ENCODE measurements around the gene PSPH. TPM values are rescaled to one million over a fixed set of nuclear protein-coding genes. Genes with fewer than 3 reads are reported as not detected.
"Not testable (repeated sequence)": the region's sequence is repeated elsewhere in the genome, so short reads cannot be mapped to it uniquely, and the experiment has no call there.

The PSPH gene
- total RNA-seq, 1 donor from 2014 or later = 9.0 TPM

GRCh38 chr7:56026538-56026937, 24.7 kb downstream of the PSPH start:
- TF ChIP-seq CTCF (IDR thresholded peaks at IDR 0.05) = no peak
- POLR2A ChIA-PET = no interaction called here
- intact Hi-C loops (cut with micrococcal nuclease) = no loop called here
- CTCF ChIA-PET = no interaction called here
- no peak for DNase-seq
- Mint-ChIP-seq H3K36me3 (ENCODE audit: low read depth) (peaks cover 2% of the 10 kb centered on the region), H3K4me1 (no peaks in the 10 kb centered on the region), H3K9me3 (no peaks in the 10 kb centered on the region), H3K4me3 (no peak overlapping the region), H3K27ac (no peak overlapping the region), H3K27me3 (no peaks in the 10 kb centered on the region)
- no peak for ATAC-seq (ENCODE audit: low read depth)

- H3K4me3 Mint-ChIP-seq = no peak overlapping the region
- intact Hi-C loops (cut with micrococcal nuclease) = no loop called here
- POLR2A ChIA-PET = no interaction called here
- no peak overlapping the region for H3K27ac Mint-ChIP-seq
- TF ChIP-seq CTCF (IDR thresholded peaks at IDR 0.05) = no peak
- no peak for DNase-seq
- ATAC-seq (ENCODE audit: low read depth) = no peak
- H3K36me3 Mint-ChIP-seq (ENCODE audit: low read depth) = peaks cover 11% of the 10 kb centered on the region
- CTCF ChIA-PET = no interaction called here
- no peaks in the 10 kb centered on the region for H3K27me3 Mint-ChIP-seq
- no peaks in the 10 kb centered on the region for H3K9me3 Mint-ChIP-seq
- no peaks in the 10 kb centered on the region for H3K4me1 Mint-ChIP-seq
These were observed 27.7 kb downstream of the PSPH start for GRCh38 chr7:56023500-56023899.

- POLR2A ChIA-PET = no interaction called here
- no peaks in the 10 kb centered on the region for H3K27me3 Mint-ChIP-seq
These were observed 31.7 kb downstream of the PSPH start for GRCh38 chr7:56019501-56019900.

GRCh38 chr7:56017015-56017414, 34.2 kb downstream of the PSPH start:
- peaks cover 18% of the 10 kb centered on the region for H3K36me3 Mint-ChIP-seq (ENCODE audit: low read depth)
- H3K4me3 Mint-ChIP-seq; H3K9me3 Mint-ChIP-seq; intact Hi-C loops (cut with micrococcal nuclease); H3K27ac Mint-ChIP-seq; DNase-seq; H3K4me1 Mint-ChIP-seq; H3K27me3 Mint-ChIP-seq; ATAC-seq (ENCODE audit: low read depth): not testable (repeated sequence)
- ChIA-PET POLR2A (interaction anchor here (0.6 kb wide), 1 partner anchor 14 kb away, joined by 3 read pairs; no protein-coding TSS in a partner anchor), CTCF (interaction anchor here (2.4 kb wide), 1 partner anchor 57 kb away, joined by 6 read pairs; no protein-coding TSS in a partner anchor)

More at GRCh38 chr7:56019501-56019900, 31.7 kb downstream of the PSPH start:
- Mint-ChIP-seq H3K27ac (no peak overlapping the region), H3K4me3 (no peak overlapping the region), H3K36me3 (ENCODE audit: low read depth) (peaks cover 11% of the 10 kb centered on the region), H3K4me1 (no peaks in the 10 kb centered on the region), H3K9me3 (no peaks in the 10 kb centered on the region)
- ATAC-seq (ENCODE audit: low read depth) = no peak
- CTCF ChIA-PET = interaction anchor here (2.4 kb wide), 1 partner anchor 55 kb away, joined by 6 read pairs; no protein-coding TSS in a partner anchor
- DNase-seq = no peak
- TF ChIP-seq CTCF (IDR thresholded peaks at IDR 0.05) = no peak
- intact Hi-C loops (cut with micrococcal nuclease) = no loop called here

- ATAC-seq (ENCODE audit: low read depth) (no peak), DNase-seq (no peak)
- ChIA-PET POLR2A (no interaction called here), CTCF (no interaction called here)
- peaks cover 7% of the 10 kb centered on the region for H3K36me3 Mint-ChIP-seq (ENCODE audit: low read depth)
- H3K9me3 Mint-ChIP-seq = no peaks in the 10 kb centered on the region
- no peak overlapping the region for H3K4me3 Mint-ChIP-seq
- H3K4me1 Mint-ChIP-seq = no peaks in the 10 kb centered on the region
- TF ChIP-seq CTCF (IDR thresholded peaks at IDR 0.05) = no peak
- intact Hi-C loops (cut with micrococcal nuclease) = loop anchor here (5.0 kb wide), 2 partner anchors 367 to 727 kb away; no protein-coding TSS in a partner anchor
- H3K27ac Mint-ChIP-seq = no peak overlapping the region
- H3K27me3 Mint-ChIP-seq = no peaks in the 10 kb centered on the region
These were observed 41.5 kb downstream of the PSPH start for GRCh38 chr7:56009695-56010094.

- Mint-ChIP-seq H3K36me3 (ENCODE audit: low read depth) (no peaks in the 10 kb centered on the region), H3K4me1 (no peaks in the 10 kb centered on the region), H3K9me3 (no peaks in the 10 kb centered on the region), H3K4me3 (no peak overlapping the region), H3K27ac (no peak overlapping the region), H3K27me3 (no peaks in the 10 kb centered on the region)
- DNase-seq (no peak), ATAC-seq (ENCODE audit: low read depth) (no peak)
- CTCF ChIA-PET = interaction anchor here (1.5 to 5.5 kb wide), 2 partner anchors 57 to 66 kb away, joined by 5 to 48 read pairs; partner anchors contain the start of gene SUMF2
- POLR2A ChIA-PET = no interaction called here
- TF ChIP-seq CTCF (IDR thresholded peaks at IDR 0.05) = no peak
- intact Hi-C loops (cut with micrococcal nuclease) = loop anchor here (5.0 kb wide), 2 partner anchors 366 to 726 kb away; no protein-coding TSS in a partner anchor
These were observed 43.4 kb downstream of the PSPH start for GRCh38 chr7:56007891-56008290.

Measured in activated B cell treated with CpG ODN at 0.5 μM for 24 hours (primary cell).